ENCODE results near the gene HERC4.
A peak's percentile ranks its signal among the peaks of the same experiment; 100 is the strongest.

DNA sequence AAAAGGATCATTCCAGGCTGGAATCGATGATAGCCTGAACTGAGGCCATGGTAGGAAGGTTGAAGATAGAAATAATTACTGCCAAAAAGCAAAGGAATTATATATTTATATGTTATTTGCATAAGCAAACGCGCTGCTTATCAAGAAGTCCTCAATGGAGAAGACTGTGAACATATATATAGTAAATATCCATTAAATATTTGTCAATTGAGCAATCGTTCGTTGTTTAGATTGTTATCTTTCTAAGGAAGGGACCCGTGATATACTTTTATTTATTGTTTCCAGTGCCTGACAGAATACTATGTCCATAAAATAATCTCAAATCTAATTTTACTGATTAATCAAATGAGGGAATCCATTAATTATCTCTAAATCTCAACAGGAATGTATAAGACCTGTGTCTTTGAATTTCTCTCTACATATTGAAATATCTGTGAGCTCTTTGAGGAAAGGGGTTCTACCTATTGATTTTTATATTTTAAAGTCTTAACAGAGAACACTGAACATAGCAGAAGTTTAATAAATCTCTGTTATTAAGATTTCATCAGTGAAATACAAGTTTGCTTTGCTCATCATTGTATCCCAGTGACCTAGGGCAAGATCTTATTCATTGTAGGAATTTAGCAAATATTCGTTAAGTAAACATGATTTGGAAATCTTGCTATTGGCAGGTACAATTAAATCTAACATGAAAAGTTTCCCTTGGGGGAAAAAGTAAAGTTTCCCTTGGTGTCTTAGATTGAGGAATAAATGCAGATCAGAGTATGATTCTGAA lies 12.0 kb upstream of the HERC4 start:
- TF ChIP-seq JUND (IDR thresholded peaks at IDR 0.05) = peak in 1 of 2 donors; percentile 22
- TF ChIP-seq, protein P1, sequence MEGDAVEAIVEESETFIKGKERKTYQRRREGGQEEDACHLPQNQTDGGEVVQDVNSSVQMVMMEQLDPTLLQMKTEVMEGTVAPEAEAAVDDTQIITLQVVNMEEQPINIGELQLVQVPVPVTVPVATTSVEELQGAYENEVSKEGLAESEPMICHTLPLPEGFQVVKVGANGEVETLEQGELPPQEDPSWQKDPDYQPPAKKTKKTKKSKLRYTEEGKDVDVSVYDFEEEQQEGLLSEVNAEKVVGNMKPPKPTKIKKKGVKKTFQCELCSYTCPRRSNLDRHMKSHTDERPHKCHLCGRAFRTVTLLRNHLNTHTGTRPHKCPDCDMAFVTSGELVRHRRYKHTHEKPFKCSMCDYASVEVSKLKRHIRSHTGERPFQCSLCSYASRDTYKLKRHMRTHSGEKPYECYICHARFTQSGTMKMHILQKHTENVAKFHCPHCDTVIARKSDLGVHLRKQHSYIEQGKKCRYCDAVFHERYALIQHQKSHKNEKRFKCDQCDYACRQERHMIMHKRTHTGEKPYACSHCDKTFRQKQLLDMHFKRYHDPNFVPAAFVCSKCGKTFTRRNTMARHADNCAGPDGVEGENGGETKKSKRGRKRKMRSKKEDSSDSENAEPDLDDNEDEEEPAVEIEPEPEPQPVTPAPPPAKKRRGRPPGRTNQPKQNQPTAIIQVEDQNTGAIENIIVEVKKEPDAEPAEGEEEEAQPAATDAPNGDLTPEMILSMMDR (IDR thresholded peaks at IDR 0.05; ENCODE audit: low read depth, low read length, missing input control) = no peak
- TF ChIP-seq RAD21 (IDR thresholded peaks at IDR 0.05) = peak in 1 of 2 donors; percentile 8
- no peak for TF ChIP-seq YY1 (IDR thresholded peaks at IDR 0.05)
- no peak for TF ChIP-seq MAX (IDR thresholded peaks at IDR 0.05)
- TF ChIP-seq EGR1 (IDR thresholded peaks at IDR 0.05; ENCODE audit: low read depth in 2 of 2) = no peak
